HG02763 (cell line): Measurements from ENCODE around the gene CDKN1C.

Experiments
- ATAC-seq: cut with Tn5 transposase; IDR thresholded peaks from one replicate; pipeline ENCODE4 v1.9.1; 2021; ENCODE audit warnings: mild to moderate bottlenecking, moderate library complexity; ENCODE audit not compliant: unreplicated experiment

The CDKN1C gene

DNA sequence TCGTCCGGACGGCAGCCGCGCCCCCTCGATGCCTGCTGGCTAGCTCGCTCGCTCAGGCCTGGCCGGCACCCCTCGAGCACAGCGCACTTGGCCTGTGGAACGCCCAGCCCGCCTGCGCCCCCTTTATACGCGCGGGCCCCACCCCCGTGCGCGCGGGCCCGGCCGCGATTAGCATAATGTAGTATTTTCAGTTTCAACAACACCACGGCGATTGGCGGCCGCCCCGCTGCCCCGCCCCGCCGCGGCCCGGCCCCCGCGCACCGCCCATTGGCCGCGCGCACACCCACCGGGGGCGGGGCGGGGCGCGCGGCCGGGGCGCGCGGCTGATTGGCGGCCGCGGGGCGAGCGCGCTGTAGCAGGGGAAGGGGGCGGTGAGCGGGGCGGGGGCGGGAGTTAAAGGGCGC, at the start of gene CDKN1C:
Gene CDKN1C, minus strand, starts transcription at position 98 of the 404 bp plus-strand sequence. CDS start 319 bp downstream, outside the sequence.
- peak; percentile 73 for ATAC-seq

- no peak for ATAC-seq
Observed at GRCh38 chr11:2934611-2935239, 49.1 kb upstream of the CDKN1C start.

GRCh38 chr11:2934021-2934550, 48.5 kb upstream of the CDKN1C start:
- no peak for ATAC-seq

DNA sequence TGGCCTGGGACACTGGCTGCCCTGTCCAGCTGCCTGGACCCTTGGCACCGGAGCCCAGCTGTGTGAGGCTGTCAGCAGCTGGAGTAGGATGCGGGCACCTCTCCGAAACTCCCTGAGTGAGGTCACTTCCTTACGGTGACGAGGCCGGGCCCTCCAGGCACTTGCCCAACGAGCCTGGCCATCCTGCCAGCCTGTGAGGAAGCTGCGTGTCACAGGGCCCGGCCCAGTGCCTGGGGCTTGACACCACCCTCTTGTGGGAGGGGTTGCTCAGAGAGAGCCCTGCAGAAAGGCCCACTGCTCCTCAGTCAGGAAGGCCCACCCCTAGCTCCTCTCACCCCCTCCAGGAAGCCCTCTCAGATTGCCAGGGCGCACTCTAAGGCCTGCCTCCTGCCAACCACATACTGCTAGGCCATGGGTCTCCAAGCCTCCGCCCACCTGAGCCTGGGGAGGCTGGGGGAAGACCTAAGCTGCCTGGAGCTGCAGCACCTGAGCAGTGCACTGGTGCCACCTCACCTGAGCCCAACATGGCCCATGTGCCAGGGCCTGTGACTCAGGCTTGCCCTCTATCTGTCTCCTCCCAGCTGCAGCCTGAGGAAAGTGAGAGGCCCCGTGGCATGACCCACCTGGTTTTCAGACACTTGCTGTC, 47.9 kb upstream of the CDKN1C start:
- ATAC-seq: no peak

- ATAC-seq: no peak
Observed at GRCh38 chr11:2932850-2933251, 47.3 kb upstream of the CDKN1C start.

DNA sequence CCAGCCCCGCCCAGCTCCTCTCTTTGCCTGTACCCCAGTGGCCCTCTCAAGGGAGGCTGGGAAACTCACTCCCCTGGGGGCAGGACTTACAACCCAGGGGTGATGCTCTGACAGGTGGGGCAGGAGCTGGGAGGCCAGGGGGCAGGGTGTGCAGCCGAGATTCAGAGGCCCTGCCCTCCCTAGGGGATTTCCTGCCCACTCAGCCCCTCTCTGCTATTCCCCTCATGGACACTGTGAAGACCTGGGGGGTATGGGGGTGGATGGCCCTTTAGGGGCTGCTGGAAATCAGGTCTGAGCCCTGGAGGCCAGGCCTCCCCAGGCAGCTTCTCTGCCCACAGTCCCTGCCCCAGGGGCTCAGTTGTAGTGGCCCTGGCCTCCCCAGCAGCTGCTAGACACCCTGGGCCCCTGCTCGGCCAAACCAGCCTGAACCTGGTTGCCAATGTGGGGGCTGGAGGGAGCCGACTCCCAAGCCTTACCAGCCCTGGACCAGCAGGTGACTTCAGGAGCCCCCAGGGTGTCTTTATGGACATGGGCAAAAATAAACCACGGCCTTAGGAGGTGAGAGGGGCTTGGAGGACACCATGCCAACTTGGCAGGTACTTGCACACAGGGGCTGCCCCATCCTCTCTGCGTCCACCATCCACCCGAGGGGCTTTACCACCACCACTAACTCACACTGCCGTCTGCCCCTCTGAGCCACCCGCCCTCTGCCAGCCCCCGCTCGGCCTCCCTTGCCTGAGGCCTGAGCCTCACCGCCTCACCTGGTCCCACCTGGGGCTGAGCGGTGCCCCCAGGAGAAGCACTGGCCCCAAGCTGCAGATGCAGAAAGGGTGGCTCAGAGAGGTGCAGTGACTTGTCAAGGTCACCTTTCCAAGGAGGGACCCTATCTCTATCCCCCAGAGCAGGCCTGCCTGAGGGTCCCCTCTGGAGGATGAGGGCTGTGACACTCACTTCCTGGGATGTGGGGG, 46.5 kb upstream of the CDKN1C start:
- no peak for ATAC-seq

DNA sequence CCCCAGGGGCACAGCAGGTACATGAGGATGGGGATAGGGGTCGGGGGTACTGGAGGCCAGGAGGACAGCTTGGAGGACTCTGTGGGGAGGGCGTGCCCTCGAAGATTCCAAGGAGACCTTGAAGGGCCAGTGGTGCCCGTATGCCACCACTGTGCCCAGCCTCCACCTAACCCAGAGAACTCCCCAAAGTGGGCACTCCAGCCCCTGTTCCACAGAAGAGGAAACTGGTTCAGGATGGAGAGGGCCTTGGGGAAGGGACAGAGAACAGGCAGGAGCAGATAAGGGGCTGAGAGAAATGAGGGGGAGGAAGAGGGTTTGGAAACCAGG, 45.8 kb upstream of the CDKN1C start:
- no peak for ATAC-seq

DNA sequence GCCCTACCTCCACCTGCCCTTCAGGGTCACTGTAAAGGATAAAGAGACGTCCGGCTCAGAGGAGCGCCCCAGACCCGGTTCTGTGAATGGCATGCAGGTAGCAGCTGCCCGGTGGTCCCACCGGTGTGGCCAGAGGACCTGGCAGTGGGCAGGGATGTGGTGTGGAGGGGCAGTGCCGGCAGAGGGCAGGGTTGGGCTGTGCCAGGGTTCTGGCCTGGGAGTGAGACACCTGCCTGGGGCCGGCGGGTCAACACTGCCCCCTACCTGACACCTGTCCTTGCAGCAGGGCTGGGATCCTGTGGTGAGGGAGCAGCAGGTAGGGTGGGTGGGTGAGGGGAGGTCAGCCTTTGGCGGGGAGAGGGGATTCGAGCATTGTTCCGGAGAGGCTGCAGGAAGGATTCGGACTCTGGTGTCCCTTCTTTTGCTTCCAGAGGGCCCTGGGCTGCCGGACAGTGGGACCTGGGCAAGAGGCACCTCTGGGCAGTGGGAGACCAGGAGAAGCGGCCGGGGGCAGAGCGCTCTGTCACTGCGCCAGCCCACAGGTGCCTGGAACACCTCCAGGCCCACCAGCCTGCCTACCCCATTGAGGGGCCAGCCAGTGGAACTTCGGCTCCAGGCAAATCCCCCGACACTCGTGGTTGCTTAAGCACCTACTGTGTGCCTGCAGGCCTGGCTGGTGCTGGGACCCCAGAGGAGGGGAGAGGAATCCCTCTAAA, 45.3 kb upstream of the CDKN1C start:
- peak; percentile 44 for ATAC-seq

- ATAC-seq: peak; percentile 24
Observed at GRCh38 chr11:2929950-2930703, 44.6 kb upstream of the CDKN1C start.

DNA sequence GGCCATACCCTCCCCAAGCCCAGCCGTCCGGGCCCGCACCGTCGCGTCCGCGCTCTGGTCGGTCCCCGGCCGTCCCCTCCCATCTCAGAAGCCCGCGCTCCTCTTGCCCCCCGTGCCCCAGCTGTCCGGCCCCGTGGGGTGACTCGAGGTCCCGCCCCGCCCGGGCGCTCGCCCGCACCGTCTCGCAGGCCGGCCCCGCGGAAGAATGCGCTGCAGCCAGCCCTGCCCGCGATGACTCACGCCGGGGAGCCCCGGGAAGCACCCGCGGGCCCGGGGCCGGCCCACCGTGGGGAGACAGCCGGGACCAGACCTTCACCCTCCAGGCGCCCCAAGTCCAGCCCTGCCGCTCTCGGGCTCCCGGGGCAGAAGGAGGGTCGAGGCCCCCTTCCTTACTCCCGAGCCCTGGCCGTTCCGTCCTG, 44.0 kb upstream of the CDKN1C start:
- no peak for ATAC-seq

DNA sequence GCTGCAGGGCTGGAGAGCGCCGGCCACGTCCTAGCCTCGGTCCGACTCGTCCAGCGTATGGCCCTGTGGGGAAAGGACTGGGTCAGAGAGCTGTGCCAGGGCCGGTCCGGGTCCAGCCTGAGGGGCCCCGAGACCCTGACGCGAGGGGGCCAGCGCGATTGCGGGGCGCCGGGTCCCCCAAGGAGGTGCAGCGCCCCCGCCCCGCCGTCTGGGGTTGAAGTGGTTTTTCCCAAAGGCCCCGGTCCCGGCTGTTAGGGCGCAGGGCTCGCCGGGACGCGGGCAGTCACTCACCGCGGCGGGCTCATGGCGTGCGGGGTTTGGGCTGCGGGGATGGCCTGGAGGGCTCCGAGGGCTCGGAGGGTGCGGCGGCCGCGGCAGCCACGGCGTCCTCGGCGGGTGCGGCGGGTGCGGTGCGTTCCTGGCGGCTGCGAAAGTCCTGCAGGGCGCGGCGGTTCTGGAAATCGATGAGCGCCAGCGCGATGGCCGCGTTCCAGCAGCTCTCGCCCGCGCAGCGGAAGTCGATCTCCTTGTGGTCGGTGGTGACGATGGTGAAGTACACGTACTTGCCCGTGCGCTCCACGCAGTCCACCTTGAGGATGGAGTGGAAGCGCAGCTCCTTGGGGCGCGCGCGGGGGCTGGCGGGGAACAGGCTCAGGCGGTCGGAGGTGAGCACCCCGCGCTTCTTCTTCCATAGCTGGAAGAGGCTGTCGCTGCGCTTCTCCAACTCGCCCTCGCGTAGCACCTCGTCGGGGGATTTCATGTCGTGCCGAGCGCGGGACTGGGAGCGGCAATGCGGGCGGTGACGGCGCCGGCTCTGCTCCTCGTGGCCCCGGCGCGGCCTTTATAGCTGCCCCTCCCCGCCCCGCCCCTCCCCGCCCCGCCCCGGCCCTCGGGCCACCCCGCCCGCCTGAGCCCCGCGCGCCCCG, 43.3 kb upstream of the CDKN1C start, which contains the start of gene PHLDA2:
Gene PHLDA2, minus strand, starts transcription at position 816 of the 926 bp plus-strand sequence. Its CDS starts 56 bp downstream, at position 760.
- ATAC-seq: no peak

DNA sequence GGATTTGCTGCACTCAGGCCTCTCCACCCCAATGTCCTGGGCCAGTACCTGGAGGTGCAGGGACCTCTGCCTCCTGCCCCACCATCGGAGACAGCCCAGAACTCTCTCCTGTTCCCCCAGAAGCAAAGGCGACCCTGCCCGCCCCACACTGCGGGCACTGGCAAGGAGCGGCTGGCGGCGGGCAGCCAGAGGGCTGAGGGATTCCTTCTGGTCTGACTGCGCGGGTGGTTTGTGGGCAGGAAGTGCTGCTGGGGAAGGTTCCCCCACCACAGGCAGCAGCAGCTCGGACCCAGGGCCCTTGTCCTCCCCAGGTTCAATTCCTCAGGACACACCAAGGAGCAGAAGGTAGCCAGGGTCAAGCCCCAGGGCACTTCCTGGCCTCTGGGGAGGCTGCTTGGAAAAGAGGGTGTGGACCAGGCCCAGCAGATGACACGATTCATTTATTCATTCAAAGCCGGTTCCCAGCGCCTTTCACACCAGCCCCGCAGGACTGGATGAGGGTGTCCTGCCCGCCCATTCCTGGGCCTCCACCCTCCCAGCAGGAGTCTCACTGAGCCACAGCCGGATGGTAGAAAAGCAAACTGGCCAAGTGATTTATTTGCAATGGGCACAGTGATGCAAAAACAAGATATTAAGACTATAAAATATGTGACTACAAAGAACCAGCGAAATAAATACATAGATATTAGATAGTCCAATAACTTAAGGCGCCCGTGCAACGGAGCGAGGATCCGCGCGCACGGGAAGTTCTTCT, 42.5 kb upstream of the CDKN1C start:
- no peak for ATAC-seq

DNA sequence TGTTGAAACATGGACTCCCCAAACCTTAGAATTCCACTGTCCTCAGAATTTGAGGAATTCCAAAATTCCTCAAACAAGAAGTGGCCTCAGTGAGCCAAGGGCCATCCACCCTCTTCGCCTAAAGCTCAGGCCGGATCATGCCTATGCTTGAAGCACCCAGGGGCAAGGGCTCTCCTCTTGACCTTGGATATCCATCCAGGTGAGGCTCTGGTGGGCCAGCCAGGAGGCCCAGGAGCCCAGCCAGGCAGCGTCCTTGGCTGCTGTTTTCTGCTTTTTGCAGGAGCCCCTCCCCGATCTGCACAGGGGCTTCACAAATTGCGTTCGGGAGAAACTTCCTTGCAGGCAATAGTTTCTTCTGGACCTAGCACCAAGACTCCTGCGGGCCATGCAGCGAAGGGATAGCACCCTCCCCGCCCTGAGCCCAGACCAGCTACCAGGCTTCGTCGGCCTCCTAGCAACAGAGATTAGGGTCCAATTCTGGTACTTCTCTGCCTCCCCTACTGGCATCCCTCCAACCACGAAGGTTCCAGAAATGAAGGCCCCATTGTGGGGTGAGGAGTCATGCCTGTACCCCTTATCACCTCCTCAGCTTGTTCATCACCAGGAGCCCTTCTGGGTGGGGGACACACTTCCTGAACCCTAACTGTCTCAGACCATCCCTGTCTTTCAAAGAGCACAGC, 41.7 kb upstream of the CDKN1C start:
- no peak for ATAC-seq

- no peak for ATAC-seq
Observed at GRCh38 chr11:2926611-2927051, 41.1 kb upstream of the CDKN1C start.

GRCh38 chr11:2924821-2925675, 39.5 kb upstream of the CDKN1C start:
- no peak for ATAC-seq

- no peak for ATAC-seq
Observed at GRCh38 chr11:2924381-2924780, 38.8 kb upstream of the CDKN1C start.
